ENCODE data around the gene PRND. TPM values are rescaled to one million over a fixed set of nuclear protein-coding genes. Genes with fewer than 3 reads are reported as not detected.
"Not testable (repeated sequence)": the region's sequence is repeated elsewhere in the genome, so short reads cannot be mapped to it uniquely, and the experiment has no call there.

Gene PRND
- total and polyA plus RNA-seq, 2 experiments from 2014 or later = not detected

- Histone ChIP-seq H4K20me1 (ENCODE audit: insufficient read depth) (no peaks in the 10 kb centered on the region), H3K9ac (no peak overlapping the region), H3K27ac (no peak overlapping the region), H3K9me2 (ENCODE audit: insufficient read depth) (no peaks in the 10 kb centered on the region), H3K27me3 (replicated peaks; ENCODE audit: insufficient read depth) (no peaks in the 10 kb centered on the region), H2AFZ (no peak overlapping the region), H3K4me1 (ENCODE audit: insufficient read depth) (no peaks in the 10 kb centered on the region), H3F3A (ENCODE audit: insufficient read depth) (0 out of 2 replicates have a peak, but pooled peaks cover under 1% of the 10 kb centered on the region), H3K36me3 (ENCODE audit: low read depth) (no peaks in the 10 kb centered on the region), H3K4me2 (ENCODE audit: unreplicated experiment) (no peak overlapping the region), H3K79me2 (ENCODE audit: insufficient read depth) (no peaks in the 10 kb centered on the region), H3K4me3 (no peak overlapping the region), H3K9me3 (ENCODE audit: low read depth) (no peaks in the 10 kb centered on the region)
- WGBS, 2 experiments (ENCODE audit: low coverage in 1 of 2, low lambda C conversion rate in 2 of 2, missing lambda C conversion rate in 2 of 2) = 97 to 98% methylated on average over 3 of the region's 3 CpGs
- no peak for TF ChIP-seq EZH2phosphoT487 (IDR thresholded peaks at IDR 0.05; ENCODE audit: insufficient read depth, low read depth)
- TF ChIP-seq EZH2 (IDR thresholded peaks at IDR 0.05; ENCODE audit: insufficient read depth, poor library complexity, severe bottlenecking) = no peak
- no peak for DNase-seq
- in situ Hi-C loops (cut with MboI) = no loop called here
Measured at GRCh38 chr20:4767084-4767483, 45.4 kb downstream of the PRND start.

- no peak overlapping the region for H3K9ac ChIP-seq
- no peak overlapping the region for H2AFZ ChIP-seq
- in situ Hi-C loops (cut with MboI) = no loop called here
- no peaks in the 10 kb centered on the region for H3K9me3 ChIP-seq (ENCODE audit: low read depth)
- H3K9me2 ChIP-seq (ENCODE audit: insufficient read depth) = no peaks in the 10 kb centered on the region
- no peaks in the 10 kb centered on the region for H3K79me2 ChIP-seq (ENCODE audit: insufficient read depth)
- no peaks in the 10 kb centered on the region for H3F3A ChIP-seq (ENCODE audit: insufficient read depth)
- H3K27ac ChIP-seq = no peak overlapping the region
- H3K27me3 ChIP-seq (replicated peaks; ENCODE audit: insufficient read depth) = no peaks in the 10 kb centered on the region
- H3K4me3 ChIP-seq = no peak overlapping the region
- no peaks in the 10 kb centered on the region for H3K36me3 ChIP-seq (ENCODE audit: low read depth)
- H3K4me1 ChIP-seq (ENCODE audit: insufficient read depth) = no peaks in the 10 kb centered on the region
- WGBS, 2 experiments (ENCODE audit: low coverage in 1 of 2, low lambda C conversion rate in 2 of 2, missing lambda C conversion rate in 2 of 2) = 65 to 66% methylated on average over 2 of the region's 2 CpGs
- no peak for TF ChIP-seq EZH2phosphoT487 (IDR thresholded peaks at IDR 0.05; ENCODE audit: insufficient read depth, low read depth)
- TF ChIP-seq EZH2 (IDR thresholded peaks at IDR 0.05; ENCODE audit: insufficient read depth, poor library complexity, severe bottlenecking) = no peak
- H4K20me1 ChIP-seq (ENCODE audit: insufficient read depth) = no peaks in the 10 kb centered on the region
- DNase-seq = no peak
- H3K4me2 ChIP-seq (ENCODE audit: unreplicated experiment) = no peak overlapping the region
Measured at GRCh38 chr20:4769328-4769727, 47.6 kb downstream of the PRND start.

DNA sequence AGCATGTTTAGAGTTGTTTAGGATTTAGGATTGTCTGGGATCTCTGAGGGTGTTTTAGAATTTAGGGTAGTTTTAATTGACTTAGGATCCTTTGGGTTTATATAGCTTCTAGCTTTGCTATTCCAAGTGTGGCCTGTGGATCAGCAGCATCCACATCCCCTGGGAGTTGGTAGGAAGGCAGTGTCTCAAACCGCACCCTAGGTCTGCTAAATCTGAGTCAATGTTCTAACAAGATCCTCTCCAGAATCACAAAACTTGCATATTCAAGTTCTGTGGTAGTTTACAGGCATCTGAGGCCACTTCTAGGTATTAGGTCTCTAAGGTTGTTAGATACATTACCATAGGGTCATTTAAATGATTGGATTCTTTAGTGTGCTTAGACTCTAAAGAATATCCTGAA, 48.3 kb downstream of the PRND start:
- no peaks in the 10 kb centered on the region for H3K27me3 ChIP-seq (replicated peaks; ENCODE audit: insufficient read depth)
- in situ Hi-C loops (cut with MboI) = no loop called here
- no peaks in the 10 kb centered on the region for H3K79me2 ChIP-seq (ENCODE audit: insufficient read depth)
- no peaks in the 10 kb centered on the region for H3K36me3 ChIP-seq (ENCODE audit: low read depth)
- no peak overlapping the region for H3K9ac ChIP-seq
- H2AFZ ChIP-seq = no peak overlapping the region
- H3K4me1 ChIP-seq (ENCODE audit: insufficient read depth) = no peaks in the 10 kb centered on the region
- H3K4me2 ChIP-seq (ENCODE audit: unreplicated experiment) = no peak overlapping the region
- H3F3A ChIP-seq (ENCODE audit: insufficient read depth) = no peaks in the 10 kb centered on the region
- no peaks in the 10 kb centered on the region for H4K20me1 ChIP-seq (ENCODE audit: insufficient read depth)
- no peak for DNase-seq
- TF ChIP-seq EZH2 (IDR thresholded peaks at IDR 0.05; ENCODE audit: insufficient read depth, poor library complexity, severe bottlenecking) (no peak), EZH2phosphoT487 (IDR thresholded peaks at IDR 0.05; ENCODE audit: insufficient read depth, low read depth) (no peak)
- no peak overlapping the region for H3K27ac ChIP-seq
- no peak overlapping the region for H3K4me3 ChIP-seq
- no peaks in the 10 kb centered on the region for H3K9me3 ChIP-seq (ENCODE audit: low read depth)
- H3K9me2 ChIP-seq (ENCODE audit: insufficient read depth) = no peaks in the 10 kb centered on the region
- 71 to 80% methylated on average over 1 of the region's 1 CpG for WGBS, 2 experiments (ENCODE audit: low coverage in 1 of 2, low lambda C conversion rate in 2 of 2, missing lambda C conversion rate in 2 of 2)

DNA sequence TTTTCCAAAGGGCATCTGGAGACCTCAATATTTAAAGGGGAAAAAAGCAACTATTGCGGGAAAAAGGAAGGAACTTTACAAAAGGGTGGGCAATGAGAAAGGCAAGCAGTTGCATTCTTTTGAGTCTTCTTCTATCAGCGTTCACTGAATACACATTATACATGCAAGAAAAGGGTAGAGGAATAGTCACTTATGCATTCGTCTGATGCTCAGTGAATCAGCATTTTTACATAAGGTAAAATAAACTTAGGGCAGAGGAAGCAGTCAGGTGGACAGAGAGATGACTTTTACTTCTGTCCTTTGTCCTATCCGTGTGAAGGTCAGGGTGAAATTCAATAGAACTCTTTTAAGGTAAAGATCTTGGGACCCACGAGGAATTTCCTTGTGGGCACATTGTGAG, 49.3 kb downstream of the PRND start:
- WGBS, 2 experiments (ENCODE audit: low coverage in 1 of 2, low lambda C conversion rate in 2 of 2, missing lambda C conversion rate in 2 of 2) = 45 to 48% methylated on average over 5 of the region's 5 CpGs
- no peaks in the 10 kb centered on the region for H3K9me2 ChIP-seq (ENCODE audit: insufficient read depth)
- no peaks in the 10 kb centered on the region for H3K27me3 ChIP-seq (replicated peaks; ENCODE audit: insufficient read depth)
- no peak overlapping the region for H2AFZ ChIP-seq
- H3K4me3 ChIP-seq = no peak overlapping the region
- no peak overlapping the region for H3K9ac ChIP-seq
- H3F3A ChIP-seq (ENCODE audit: insufficient read depth) = no peaks in the 10 kb centered on the region
- H3K4me1 ChIP-seq (ENCODE audit: insufficient read depth) = no peaks in the 10 kb centered on the region
- in situ Hi-C loops (cut with MboI) = no loop called here
- no peaks in the 10 kb centered on the region for H3K79me2 ChIP-seq (ENCODE audit: insufficient read depth)
- H3K27ac ChIP-seq = no peak overlapping the region
- TF ChIP-seq EZH2phosphoT487 (IDR thresholded peaks at IDR 0.05; ENCODE audit: insufficient read depth, low read depth) (no peak), EZH2 (IDR thresholded peaks at IDR 0.05; ENCODE audit: insufficient read depth, poor library complexity, severe bottlenecking) (no peak)
- H3K36me3 ChIP-seq (ENCODE audit: low read depth) = no peaks in the 10 kb centered on the region
- no peak for DNase-seq
- no peak overlapping the region for H3K4me2 ChIP-seq (ENCODE audit: unreplicated experiment)
- no peaks in the 10 kb centered on the region for H4K20me1 ChIP-seq (ENCODE audit: insufficient read depth)
- no peaks in the 10 kb centered on the region for H3K9me3 ChIP-seq (ENCODE audit: low read depth)

DNA sequence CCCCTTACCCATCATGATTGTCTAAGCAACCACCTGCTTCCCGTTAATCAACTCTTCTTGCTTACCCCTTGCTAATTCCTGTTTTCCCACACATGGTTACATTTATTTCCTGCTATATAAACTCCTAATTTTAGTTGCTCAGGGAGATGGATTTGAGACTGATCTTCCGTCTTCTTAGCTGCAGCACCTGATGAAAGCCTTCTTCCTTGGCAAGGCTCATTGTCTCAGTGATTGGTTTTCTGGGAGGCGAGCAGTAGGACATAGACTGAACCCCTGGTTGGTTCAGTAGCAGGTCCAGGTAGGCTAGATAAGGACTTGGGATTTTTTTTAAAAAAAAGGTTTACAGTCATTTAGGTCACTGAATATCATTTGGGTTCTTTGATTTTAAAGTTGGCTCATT, 50.4 kb downstream of the PRND start:
- Histone ChIP-seq H3K4me2 (ENCODE audit: unreplicated experiment) (no peak overlapping the region), H3K79me2 (ENCODE audit: insufficient read depth) (no peaks in the 10 kb centered on the region), H3F3A (ENCODE audit: insufficient read depth) (no peaks in the 10 kb centered on the region), H3K4me1 (ENCODE audit: insufficient read depth) (no peaks in the 10 kb centered on the region), H3K4me3 (no peak overlapping the region), H4K20me1 (ENCODE audit: insufficient read depth) (no peaks in the 10 kb centered on the region), H3K36me3 (ENCODE audit: low read depth) (no peaks in the 10 kb centered on the region), H3K9me3 (ENCODE audit: low read depth) (no peaks in the 10 kb centered on the region), H3K27me3 (replicated peaks; ENCODE audit: insufficient read depth) (no peaks in the 10 kb centered on the region), H3K27ac (no peak overlapping the region), H3K9ac (no peak overlapping the region), H3K9me2 (ENCODE audit: insufficient read depth) (no peaks in the 10 kb centered on the region), H2AFZ (no peak overlapping the region)
- WGBS, 2 experiments (ENCODE audit: low coverage in 1 of 2, low lambda C conversion rate in 2 of 2, missing lambda C conversion rate in 2 of 2) = 64 to 72% methylated on average over 3 of the region's 3 CpGs
- in situ Hi-C loops (cut with MboI) = no loop called here
- TF ChIP-seq EZH2 (IDR thresholded peaks at IDR 0.05; ENCODE audit: insufficient read depth, poor library complexity, severe bottlenecking) = no peak
- no peak for TF ChIP-seq EZH2phosphoT487 (IDR thresholded peaks at IDR 0.05; ENCODE audit: insufficient read depth, low read depth)
- DNase-seq = no peak

DNA sequence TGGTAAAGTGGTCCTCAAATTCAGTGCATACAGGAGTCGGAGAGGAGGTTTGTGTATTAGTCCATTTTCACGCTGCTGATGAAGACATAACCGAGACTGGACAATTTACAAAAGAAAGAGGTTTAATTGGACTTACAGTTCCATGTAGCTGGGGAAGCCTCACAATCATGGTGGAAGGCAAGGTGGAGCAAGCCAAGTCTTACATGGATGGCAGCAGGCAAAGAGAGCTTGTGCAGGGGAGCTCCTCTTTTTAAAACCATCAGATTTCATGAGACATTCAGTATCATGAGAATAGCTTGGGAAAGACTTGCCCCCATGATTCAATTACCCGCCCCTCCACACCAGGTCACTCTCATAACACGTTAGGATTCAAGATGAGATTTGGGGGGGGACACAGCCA, 51.3 kb downstream of the PRND start:
- H3K9ac ChIP-seq; in situ Hi-C loops (cut with MboI): not testable (repeated sequence)

More for the DNA sequence above, 51.3 kb downstream of the PRND start:
- H3K4me2 ChIP-seq (ENCODE audit: unreplicated experiment); H3K4me3 ChIP-seq; H3K4me1 ChIP-seq (ENCODE audit: insufficient read depth); H3K9me2 ChIP-seq (ENCODE audit: insufficient read depth); H3K36me3 ChIP-seq (ENCODE audit: low read depth); H3K9me3 ChIP-seq (ENCODE audit: low read depth); H3K79me2 ChIP-seq (ENCODE audit: insufficient read depth); H3K27ac ChIP-seq; H3F3A ChIP-seq (ENCODE audit: insufficient read depth); H2AFZ ChIP-seq; DNase-seq; H4K20me1 ChIP-seq (ENCODE audit: insufficient read depth); H3K27me3 ChIP-seq (replicated peaks; ENCODE audit: insufficient read depth): not testable (repeated sequence)
- 60 to 66% methylated on average over 5 of the region's 5 CpGs for WGBS, 2 experiments (ENCODE audit: low coverage in 1 of 2, low lambda C conversion rate in 2 of 2, missing lambda C conversion rate in 2 of 2)
